HL-60/S4 treated with phorbol 12-myristate 13-acetate at 8.2 ng/mL for 4 days and 3 days (cell line): ENCODE data around the gene MED26.

Experiments used
- in situ Hi-C: fragments of 300-500 bp; cut with MboI; formaldehyde crosslinking; loops from 2 replicates; pipeline ENCODE4 v1.15.0; 2022; ENCODE audit warnings: low sequenced_read_pairs

Gene MED26

DNA sequence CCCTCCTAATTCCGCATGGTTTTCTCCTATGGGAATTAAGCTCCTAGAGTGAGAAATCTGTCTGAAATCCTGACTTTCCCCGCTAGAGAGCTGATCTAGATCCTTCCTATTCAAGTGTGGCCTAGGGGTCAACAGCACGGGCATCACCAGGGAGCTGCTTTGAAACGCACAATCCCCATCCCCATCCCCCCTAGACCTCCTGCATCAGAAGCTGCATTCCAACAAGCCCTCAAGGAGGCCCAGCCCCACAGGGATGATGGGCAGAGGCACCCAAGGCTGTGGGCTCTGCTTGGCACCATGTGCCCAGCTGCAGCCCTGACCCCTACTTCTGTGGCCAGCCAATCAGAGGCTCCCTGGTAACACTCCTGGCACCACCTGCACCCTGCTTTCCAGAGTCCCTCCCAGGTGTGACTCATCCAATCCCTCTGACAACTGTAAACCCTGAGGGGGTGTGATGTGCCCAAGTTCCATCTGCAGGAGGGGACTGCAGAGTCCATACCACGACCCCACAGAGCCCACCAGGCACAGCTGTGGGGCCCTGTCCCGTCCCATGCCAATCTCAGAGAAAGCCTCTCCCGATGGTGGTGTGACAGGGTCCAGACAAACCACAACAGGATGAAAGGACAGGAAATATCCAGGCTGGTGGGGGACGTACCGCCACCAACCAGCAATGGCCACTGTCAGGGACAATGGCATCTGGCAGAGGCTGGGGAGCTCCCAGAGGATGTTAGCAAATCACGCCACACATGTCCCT is 36.0 kb downstream of the MED26 start:
- in situ Hi-C loops, result no loop called here

DNA sequence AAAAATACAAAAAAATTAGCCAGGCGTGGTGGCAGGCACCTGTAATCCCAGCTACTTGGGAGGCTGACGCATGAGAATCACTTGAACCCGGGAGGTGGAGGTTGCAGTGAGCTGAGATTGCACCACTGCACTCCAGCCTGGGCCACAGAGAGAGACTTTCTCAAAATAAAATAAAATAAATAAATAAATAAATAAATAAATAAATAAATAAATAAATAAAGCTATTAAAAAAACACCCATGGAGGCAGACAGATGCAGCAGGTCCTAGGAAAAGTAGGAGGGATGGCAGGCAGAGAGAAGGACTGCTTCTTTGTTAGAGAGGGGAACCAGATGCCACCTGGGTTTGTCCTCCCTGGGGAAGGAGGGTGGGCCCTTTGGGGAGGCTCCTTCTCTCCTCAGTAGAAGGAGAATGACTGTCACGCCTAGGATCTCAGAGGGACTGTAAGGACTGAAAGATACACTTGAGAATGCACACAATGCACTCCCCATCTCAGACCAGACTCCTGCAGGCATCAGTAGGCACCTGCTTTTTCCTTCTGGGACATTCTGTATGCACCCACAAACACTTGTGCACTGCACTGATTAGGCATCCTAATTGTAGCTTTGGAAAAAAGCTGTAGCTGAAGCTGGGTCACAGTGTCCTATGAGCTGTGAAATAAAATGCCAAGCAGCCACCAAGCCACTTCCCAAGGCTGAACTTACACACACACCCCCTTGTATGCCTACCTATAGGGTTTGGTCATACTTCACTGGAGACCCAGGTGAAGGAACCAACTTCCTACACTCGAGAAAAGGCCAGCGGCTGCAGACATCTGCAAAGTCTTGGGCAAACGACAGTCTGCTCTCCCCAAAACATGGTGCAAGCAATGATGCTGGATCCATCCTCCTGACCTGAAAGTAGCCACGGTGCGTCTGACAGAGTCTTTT is 36.9 kb downstream of the MED26 start:
- in situ Hi-C loops, result no loop called here

DNA sequence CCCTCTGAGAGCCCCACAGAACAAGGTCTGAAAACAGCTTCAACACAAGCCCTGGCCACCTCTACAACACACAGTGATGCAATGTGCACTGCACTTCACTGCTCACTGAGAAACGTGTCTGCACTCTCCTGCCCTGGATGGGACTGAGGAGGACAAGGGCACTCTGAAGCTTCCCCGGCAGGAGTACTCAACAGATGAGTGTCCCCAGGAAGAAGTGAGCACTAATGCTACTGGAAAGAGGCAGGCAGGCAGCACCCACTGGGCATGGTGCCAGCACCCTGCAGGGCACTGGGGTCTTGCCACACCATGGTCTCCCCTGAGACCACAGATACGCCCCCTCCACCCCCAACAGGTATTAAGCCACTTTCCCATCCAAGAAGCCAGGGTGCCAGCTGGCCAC is 38.1 kb downstream of the MED26 start:
- in situ Hi-C loops, result no loop called here

DNA sequence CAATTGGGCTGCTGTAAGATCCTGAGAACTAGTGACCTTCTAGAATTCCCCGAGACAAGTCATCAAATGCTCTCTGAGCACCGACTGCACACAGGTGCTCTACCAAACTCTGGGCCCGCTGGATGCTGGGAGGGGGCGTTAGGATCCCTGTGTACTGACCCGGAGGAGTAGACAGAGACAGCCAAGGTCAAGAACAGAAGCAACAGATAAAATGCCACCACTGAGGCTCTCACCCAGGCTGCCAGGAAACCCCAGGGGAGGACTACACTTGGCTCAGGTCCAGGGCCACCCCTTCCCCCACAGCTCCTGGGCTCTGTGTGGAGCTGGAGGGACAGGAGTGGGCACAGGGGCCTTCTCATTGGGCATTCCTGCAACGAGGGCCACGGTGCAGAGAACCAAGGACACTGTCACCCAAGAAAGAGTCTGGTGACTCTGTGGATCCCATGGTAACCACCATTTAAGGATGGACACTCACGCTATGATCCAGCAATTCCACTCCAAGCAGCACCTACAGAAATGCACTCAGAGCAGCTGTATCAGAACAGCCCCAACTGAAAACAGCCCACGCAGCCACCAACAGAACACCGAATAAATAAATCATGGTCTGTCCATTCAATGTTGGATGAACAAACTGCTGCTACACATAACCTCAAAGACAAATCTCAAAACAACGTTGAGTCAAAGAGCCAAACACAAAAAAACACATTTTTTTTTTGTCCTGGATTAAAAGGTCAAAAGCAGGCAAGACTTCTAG is 39.0 kb downstream of the MED26 start:
- in situ Hi-C loops, result no loop called here

DNA sequence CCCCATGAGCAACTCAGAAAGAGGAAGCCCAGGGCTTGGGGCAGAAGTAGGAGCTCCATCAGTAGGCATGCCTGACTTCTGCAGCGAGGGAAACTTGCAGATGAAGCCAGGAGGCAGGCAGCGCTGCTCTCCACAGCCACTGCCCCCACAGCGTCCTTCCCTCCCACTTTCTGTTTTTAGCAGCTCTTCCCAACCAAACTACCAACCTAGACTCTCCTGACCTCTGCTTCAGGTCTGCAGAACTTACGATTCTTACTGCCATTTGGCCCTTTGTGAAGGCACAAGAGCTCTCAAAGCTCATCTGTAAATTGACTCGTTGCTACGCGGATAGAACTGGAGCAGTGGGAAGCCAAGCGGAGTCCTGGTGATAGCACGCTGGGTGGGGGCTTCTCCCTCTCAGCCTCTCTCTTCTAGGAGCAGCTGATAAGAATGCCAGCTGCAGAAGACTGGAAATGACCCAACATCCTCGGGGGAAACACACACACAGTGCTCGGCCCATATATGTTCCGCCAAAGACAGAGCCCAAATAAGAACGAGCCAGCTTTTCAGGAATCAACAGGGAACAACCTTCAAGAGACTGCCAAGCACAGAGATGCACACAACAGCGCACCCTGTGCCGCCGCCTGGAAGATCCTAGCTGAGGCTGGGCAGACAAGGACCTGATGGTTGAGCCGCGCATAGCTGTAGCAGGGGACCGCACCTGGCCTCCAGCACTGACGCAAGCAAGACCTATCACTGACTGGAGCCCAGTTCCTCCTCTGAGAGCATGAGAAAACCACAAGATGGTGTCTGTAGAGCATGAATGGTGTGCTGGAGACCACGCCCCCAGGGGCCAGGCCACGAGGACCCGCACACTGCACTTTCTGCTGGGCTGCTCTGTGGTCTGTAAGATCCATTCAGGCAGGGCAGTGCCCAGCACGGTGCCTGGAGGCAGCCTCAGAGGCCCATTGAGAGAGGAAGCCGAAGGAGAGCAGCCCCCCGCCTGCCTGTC is 39.9 kb downstream of the MED26 start:
- in situ Hi-C loops, result no loop called here

DNA sequence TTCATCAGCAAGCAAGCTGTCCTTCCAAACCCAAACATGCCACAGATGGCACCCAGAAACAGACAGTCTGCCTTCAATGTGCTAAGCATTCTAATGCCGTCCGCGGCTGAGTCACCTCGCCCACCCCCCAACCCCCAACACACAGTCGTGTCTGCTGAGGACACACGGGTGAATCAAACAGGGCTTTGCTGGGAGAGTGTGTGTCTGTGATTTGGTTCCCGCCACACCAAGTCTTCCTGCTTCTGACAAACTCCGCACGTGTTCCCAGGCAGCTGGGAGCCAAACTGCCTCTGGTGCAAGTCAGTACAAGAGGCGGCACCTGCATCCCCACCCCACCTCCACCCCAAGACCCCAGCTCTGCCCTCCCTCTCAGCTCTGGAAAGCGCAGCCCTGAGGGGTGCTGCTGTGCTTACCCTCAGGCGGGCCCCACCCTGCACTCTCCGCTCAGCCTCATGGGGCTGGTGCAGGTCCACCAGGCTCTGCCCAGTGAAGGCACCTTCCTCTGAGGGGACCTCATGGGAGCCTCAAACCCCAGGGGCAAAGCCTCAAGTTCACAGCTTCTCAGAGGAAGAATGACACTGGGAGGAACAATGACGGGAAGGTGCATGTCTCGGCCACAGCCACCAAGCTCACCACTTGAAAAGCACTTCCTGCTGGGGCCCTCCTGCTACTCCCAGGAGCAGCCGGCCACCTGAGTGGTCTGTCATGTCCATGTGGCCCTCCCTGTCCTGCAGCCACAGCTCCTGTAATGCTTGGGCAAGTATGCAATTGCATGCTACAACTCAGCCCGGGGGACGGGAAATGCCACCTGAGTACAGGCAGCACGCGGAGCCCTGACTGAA is 40.8 kb downstream of the MED26 start:
- in situ Hi-C loops, result no loop called here

DNA sequence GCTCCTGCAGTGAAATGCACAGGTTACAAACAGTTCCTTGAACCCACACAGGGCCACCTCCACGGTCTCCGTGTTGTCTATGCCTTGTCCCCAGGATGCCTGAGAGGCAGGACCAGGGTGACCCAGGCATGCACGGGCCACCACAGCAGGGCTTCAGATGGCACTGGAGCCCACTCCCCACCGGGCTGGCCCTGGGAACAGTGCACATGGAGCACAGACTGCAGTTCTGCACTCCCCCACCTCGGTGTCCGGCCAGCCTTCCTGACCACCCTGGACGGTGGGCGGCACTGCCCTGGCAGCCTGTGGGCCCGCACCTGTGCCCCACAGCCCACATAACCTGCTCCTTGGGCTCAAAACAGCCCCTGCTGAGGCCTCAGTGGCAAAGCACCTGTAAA is 41.5 kb downstream of the MED26 start:
- in situ Hi-C loops, result no loop called here

DNA sequence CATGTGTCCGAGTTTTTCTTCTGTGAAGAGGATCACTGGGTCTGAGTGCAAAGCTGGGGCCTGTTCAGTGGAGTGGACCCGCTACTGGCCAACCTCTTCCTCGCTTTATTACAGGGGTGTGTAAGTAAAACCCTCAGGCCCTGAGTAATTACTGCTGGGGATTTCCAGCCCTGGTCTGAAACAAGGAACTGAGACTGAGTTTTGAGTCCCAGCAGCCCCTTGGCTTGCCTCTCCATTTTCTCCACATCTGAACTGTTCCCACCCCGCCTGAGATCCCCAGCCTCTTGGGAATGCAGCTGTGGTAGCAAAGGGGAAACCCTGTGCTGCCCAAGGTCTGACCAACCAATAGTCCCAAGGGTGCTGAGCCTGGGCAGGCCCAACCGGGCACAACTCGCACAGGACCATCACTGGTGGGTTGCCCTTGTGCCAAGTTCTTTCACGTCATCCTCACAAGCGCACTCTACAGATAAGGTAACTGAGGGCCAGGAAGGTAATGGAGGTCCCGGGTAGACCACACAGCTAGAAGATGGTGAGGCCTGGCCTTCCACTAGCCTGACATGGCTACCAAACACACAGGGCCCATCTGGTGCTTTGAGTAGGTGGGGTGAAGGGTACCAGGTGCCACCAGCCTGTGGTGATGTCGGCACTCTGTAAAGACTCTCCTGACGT is 42.1 kb downstream of the MED26 start:
- in situ Hi-C loops, result no loop called here

DNA sequence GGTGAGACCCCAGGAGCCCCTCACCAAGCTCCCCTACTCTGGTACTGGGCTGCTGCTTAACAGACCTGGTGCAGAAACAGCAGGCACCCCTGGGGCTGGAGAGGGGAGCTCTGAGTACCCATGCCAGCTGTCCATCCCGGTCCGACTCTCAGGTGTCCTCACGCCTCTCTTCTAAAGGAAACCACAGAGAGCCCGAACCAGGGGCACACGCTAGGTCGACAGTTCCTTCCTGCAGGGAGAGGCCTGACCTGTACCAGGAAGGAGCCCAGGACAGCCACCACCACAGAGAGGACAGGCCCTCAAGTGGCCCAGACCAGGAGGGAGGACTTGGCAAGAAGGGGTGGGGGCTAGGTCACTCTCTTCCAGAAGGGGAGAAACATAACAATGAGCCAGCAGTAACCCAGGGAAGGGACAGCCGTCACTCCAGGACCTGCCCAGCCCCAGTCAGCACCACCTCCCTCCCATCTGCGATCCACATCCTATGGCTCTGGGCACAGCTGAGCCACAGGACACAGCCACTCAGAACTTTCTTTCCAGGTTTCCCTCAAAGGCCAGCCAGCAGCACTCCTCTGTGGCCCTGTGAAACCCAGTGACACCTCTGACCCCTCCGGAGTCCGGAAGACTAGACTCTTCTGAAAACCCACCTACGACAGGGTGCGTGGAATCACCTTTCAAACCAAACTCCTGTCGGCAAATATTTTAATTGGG is 42.8 kb downstream of the MED26 start:
- in situ Hi-C loops, result no loop called here

DNA sequence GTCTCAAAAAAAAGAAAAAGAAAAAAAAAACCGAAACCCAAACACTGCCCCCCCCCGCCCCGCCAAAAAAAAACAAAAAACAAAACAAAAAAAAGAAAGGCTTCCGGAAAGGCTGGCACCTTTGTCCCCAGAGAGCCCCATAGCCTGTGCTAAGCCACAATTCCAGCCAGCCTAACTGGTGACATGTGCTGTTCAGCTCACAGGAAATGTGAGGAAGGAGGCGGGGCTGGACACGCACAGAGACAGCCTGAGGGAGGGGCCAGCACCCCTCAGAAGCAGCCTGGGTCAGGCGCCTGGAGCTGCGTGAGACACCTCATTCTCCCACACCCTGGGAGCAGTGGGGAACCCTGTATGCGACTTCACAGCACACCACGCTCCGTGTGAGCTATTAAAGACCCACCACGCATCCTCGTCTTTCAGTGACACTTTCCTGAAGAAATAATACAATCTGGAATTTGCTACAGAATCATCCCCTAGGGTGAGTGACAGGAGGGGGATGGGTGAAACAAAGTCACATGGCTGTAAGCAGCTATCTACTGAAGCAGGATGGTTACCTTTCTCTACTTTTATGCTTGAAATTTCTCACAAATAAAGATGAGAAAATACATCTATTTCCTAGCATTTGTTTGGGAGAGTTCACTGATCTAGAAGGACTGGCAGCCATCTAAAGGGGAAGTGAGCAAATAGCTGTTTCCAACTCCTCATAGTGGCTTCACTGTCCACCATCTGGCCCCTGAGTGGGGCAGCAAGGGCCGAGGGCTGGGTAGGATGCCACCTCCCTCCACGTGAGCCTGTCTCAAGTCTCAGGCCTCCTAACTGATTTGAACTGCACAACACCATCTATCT is 43.5 kb downstream of the MED26 start:
- in situ Hi-C loops, result no loop called here

DNA sequence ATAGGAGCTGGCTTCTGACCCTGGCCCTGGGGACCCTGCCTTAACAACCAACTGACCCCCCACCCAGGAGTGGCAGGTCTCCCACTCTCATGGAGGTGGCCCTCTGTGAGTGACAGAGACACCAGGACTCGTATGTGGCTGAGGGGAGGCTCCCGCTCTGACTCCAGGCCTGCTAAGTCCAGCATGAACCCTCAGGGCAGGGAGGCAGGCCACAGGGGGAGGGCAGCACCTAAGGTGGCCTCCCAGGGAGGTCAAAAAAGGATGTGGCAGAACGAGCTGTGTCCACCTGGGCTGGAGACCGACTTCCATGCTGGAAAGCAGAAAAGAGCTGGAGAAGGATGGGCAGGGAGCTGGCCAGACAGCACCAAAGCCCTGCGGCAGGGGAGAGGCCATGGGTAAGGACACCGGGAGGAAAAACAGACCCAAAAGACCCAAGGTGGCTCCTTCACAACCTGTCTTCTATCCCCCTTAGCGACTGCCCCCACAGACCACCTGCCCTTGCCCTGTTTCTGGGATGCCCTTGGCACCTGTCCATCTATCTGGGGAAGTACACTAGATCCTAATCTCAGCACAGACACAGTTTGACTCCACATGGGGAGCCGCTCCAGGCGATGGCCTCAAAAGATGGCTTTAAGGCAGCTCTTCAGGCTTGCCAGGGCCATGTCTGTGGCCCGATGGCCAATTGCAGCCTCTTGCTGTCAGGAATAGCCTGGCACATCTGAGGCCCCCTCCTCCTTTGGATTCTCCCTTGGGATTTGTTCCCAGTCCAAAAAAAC is 45.3 kb downstream of the MED26 start:
- in situ Hi-C loops, result no loop called here

DNA sequence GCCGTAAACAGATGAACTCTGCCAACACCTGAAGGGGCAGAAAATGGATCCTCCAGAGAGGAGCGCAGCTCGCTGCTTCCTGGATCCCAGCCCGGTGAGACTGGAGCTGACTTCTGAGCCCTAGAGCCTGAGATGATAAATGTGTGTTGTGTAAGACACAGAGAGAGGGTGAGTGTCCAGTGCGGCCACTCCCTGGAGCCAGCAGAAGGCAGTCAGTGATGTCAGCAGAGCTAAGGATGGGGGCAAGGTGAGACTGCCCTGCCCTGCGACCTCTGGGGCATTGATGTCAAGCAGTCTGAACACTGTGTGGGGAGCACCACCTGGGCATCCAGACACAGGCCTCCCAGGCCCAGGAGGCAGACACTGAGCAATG is 46.0 kb downstream of the MED26 start:
- in situ Hi-C loops, result no loop called here

DNA sequence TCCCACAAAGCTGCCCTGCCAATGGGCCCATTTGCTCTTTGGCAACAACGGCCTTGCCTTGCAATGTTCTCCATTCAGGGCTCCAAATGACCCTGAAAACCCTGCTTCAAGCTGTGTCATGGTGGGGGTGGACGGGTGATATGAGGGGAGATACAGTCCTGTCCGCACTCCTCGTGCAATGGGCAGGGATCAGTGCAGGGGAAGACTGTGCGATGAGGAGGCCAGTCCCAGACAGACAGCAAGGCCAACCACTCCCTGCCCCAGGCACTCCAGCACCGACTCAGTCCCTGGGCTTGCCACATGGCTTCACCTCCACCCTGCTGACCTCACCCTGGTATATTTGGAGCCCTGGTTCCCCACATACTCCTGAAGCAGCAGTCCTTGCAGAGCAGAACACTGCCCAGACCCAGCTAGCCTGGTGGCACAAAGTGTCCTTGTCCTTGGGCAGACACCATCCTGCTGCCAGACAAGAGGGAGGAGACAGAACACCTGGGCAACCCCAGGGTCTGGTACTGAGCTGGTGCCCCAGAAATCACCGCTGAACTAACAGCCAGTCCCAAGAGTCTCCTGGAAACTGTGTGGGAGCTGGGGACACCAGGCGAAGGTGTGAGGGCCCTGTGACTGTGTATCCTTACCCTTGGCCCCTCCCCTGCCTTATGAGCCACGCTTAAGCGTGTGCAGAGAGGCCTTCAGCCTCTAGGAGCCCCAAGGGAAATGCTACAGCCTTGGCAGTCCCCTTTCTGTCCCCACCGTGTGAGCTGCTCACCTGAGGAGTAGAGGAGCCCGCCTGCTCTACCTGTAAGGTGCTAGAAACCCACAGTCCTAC is 46.6 kb downstream of the MED26 start:
- in situ Hi-C loops, result no loop called here

DNA sequence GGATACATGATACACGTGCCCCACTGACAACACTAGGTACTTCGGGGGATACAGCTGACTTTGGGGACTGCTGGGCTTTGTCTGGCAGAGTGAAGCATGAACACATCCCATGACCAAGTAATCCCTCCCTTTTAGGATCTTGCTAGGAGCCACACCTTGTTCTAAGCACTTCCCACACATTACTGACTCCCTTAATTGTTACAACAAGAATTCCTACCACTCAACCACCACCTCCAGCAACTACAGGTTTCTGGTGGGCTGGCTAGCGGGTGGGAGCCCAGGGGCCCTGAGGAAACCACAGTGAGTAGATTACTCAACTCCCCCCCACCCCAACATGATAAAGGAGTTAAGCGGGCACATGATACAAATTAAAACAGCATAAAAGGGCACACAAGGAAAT is 48.6 kb downstream of the MED26 start:
- in situ Hi-C loops, result no loop called here

DNA sequence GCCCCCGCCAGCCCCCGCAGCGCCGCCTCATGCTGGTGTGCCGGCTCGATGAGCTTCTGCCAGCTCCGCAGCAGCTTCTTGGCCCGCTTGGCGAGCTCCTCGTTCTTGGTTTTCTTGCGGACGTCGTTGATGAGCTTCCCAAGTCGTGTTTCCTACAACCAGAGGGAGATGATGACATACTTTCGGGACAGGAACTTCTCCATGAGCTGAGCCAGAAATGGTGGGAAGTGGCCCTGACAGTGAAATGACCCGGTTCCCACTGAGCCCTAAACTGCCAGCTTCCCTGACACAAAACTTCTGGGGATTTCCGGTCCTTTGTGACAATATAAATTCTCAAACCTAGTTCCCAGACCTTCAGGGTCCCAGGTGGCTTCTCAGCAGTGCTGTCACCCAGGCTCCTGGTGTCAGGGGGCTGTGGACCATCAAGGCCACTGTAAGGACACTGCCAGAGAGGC is 50.4 kb downstream of the MED26 start:
- in situ Hi-C loops, result no loop called here
